ENCODE results near the gene ZNF668.

The ZNF668 gene

DNA sequence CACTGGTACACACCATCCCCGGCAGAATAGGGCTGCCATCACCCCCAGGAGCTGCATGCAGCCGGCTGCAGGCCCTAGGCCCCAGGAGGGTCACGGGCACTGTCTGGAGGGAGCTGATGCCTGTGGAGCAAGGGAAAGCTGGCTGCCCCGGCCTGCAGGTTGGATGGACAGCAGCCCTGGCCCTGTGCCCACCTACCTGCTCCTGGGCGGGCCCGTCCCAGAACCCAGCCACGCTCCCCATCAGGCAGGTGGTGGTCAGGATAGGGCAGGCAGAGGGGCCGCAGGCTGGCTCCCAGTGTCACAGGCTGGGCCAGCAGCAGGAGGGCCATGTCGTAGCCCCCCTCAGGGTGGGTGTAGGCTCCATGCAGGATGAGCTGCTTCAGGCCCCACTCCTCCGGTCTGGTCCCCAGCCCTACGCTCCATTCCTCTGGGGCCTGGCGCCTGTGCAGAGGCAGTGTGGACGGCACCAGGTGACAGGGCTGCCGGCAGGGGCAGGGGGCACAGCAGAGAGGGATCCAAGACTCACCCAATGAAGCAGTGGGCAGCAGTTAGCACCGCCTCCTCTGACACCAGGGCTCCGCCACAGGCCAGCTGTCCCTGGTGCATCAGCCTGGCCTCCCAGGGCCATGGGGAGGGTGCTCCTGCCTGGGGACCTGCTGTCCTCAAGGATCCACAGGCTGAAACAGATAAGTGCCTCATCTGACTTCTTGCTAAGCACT is 10.7 kb upstream of the ZNF668 start:
- H3K4me3 ChIP-seq (replicated peaks; ENCODE audit: low read depth, low read length) = no peak overlapping the region
- TF ChIP-seq, protein P1, sequence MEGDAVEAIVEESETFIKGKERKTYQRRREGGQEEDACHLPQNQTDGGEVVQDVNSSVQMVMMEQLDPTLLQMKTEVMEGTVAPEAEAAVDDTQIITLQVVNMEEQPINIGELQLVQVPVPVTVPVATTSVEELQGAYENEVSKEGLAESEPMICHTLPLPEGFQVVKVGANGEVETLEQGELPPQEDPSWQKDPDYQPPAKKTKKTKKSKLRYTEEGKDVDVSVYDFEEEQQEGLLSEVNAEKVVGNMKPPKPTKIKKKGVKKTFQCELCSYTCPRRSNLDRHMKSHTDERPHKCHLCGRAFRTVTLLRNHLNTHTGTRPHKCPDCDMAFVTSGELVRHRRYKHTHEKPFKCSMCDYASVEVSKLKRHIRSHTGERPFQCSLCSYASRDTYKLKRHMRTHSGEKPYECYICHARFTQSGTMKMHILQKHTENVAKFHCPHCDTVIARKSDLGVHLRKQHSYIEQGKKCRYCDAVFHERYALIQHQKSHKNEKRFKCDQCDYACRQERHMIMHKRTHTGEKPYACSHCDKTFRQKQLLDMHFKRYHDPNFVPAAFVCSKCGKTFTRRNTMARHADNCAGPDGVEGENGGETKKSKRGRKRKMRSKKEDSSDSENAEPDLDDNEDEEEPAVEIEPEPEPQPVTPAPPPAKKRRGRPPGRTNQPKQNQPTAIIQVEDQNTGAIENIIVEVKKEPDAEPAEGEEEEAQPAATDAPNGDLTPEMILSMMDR (IDR thresholded peaks at IDR 0.05; ENCODE audit: low read length, missing control alignments) = no peak
- no peak for DNase-seq (ENCODE audit: low read depth)

DNA sequence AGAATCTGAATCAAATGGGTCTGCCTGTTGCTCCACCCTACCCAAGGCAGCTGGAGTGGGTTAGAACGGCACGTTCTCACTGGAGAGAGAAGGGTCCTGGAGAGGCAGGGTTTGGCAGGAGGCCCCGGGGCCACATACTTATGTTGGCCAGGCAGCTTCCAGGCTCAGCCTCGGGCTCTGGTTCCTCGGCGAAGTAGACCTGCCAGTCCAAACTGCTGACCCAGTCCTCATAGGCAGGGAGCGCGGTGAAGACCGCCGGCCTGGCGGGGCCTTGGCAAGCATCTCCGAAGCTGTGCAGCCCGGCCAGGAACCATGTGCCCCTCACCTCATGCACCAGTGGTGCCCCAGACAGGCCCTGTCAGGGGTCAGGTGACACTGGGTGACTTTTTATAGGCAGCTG is 9.9 kb upstream of the ZNF668 start:
- H3K4me3 ChIP-seq (replicated peaks; ENCODE audit: low read depth, low read length) = no peak overlapping the region
- TF ChIP-seq, protein P1 (IDR thresholded peaks at IDR 0.05; ENCODE audit: low read length, missing control alignments) = no peak
- no peak for DNase-seq (ENCODE audit: low read depth)

DNA sequence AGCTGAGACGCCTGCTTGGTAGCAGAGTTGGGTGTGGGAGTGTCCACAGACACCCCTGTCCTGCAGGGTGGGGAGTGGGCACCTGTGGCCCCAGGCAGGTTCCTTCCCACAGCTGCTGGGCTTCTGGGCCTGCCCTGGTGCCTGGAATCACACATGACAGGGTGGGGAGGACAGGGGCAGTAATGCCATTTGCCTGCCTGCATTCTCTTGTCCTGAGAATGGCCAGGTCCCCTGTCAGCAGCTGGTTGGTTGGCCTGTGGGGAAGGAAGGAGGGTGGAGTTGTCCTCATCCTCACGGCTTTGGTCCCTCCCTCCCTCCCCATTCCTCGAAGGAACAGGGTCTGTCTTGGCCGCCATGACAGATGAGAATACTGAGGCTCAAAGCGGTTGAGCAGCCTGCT is 9.5 kb upstream of the ZNF668 start:
- no peak overlapping the region for H3K4me3 ChIP-seq (replicated peaks; ENCODE audit: low read depth, low read length)
- TF ChIP-seq, protein P1 (IDR thresholded peaks at IDR 0.05; ENCODE audit: low read length, missing control alignments) = no peak
- no peak for DNase-seq (ENCODE audit: low read depth)

DNA sequence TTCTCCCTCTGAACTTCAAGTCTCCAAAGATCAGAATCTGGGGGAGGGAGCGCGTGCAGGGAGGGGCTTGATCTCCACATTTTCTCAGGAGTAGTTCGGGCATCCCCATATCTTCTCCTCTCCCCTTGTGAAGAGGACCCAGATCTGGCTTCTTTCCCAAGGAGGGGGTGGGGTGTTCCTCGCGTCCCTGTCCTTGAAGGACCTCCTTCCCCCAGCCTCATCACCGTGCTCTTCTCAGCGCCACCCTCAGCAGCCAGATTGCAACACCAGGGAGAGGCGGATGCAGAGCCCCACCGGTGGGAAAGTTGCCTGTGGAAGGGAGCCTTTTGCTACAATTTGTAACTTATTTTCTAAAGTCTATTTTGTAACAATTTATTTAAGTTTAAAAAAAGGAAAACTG is 9.0 kb upstream of the ZNF668 start:
- DNase-seq (ENCODE audit: low read depth) = no peak
- TF ChIP-seq, protein P1 (IDR thresholded peaks at IDR 0.05; ENCODE audit: low read length, missing control alignments) = no peak
- no peak overlapping the region for H3K4me3 ChIP-seq (replicated peaks; ENCODE audit: low read depth, low read length)

DNA sequence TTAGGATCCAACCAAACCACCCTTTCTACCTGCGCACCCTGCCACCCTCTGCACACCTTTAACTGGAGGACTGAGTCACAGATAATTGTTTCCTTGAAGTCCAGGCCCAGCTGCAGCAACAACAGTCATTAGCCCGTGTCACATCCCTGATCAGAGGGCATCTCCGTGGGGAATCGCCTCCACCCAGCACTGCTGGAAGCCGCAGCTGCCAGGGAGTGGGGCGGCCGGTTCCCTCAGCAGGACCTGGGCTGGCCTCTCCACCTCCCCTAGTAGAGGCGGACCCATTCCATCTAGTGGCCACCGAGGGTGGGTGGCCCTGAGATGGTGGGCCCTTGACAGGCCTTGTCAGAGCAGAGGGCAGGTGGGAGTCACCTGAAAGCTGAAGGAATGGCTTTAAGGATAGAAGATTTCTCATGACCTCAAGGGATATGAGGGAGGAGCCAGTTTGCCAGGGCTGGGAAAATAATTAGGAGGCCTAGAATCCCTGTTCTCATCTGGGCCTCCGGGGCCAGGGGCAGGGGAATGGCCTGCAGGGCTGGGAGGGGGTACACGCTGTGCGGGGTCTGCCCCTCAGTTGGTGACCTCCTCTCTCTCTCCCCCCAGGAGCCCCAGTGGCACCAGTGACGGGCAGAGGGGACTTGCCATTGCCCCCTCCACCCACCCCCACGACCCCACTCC is 8.5 kb upstream of the ZNF668 start:
- DNase-seq (ENCODE audit: low read depth) = no peak
- TF ChIP-seq, protein P1 (IDR thresholded peaks at IDR 0.05; ENCODE audit: low read length, missing control alignments) = no peak
- H3K4me3 ChIP-seq (replicated peaks; ENCODE audit: low read depth, low read length) = no peak overlapping the region

DNA sequence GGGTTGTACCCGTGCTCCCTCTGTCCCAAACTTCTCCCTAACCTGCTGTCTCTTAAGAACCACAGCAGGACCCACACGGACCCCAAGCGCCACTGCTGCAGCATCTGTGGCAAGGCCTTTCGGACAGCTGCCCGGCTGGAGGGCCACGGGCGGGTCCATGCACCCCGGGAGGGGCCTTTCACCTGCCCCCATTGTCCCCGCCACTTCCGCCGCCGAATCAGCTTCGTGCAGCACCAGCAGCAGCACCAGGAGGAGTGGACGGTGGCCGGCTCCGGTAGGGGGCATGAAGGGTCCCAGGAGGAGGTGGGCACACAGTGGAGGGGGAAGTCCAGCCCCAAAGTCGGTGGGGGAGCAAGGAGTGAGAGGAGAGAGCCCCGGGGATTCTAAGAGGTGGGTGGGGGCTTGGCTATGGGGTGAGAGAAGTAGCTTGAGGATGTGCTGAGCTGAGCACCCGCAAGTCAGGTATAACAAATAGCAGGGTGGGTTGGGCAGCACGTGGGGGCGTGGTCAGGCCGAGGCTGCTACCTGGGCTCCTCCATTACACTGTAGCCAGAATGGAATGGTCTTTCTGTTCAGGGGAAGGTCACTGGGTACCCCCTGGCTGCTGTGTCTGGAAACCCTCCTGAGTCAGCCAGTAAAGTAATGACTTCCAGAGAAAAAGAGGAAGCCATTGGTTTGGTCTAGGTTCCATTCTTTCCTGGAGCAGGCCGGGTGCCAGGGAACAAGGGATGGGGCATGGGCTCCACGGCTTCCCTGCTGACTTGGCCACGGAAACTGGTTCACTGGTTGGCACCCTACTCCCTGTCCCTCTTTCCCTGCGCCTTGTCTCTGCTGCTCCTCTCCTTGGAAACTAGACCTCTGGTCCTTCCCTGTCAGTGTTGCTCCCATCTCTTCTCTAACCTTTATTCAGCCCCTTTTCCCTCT is 7.7 kb upstream of the ZNF668 start:
- DNase-seq (ENCODE audit: low read depth) = no peak
- H3K4me3 ChIP-seq (replicated peaks; ENCODE audit: low read depth, low read length) = no peak overlapping the region
- TF ChIP-seq, protein P1 (IDR thresholded peaks at IDR 0.05; ENCODE audit: low read length, missing control alignments) = no peak
